GM18502 (cell line): ENCODE measurements around the gene KCTD7.
"Not testable (repeated sequence)": the region's sequence is repeated elsewhere in the genome, so short reads cannot be mapped to it uniquely, and the experiment has no call there.

ENCODE experiments used
- ATAC-seq: cut with Tn5 transposase; IDR thresholded peaks from one replicate; pipeline ENCODE4 v1.9.1; 2021; ENCODE audit warnings: mild to moderate bottlenecking; ENCODE audit not compliant: unreplicated experiment, poor library complexity

The KCTD7 gene

GRCh38 chr7:66673124-66673640 lies 44.5 kb downstream of the KCTD7 start:
- ATAC-seq, result not testable (repeated sequence)

DNA sequence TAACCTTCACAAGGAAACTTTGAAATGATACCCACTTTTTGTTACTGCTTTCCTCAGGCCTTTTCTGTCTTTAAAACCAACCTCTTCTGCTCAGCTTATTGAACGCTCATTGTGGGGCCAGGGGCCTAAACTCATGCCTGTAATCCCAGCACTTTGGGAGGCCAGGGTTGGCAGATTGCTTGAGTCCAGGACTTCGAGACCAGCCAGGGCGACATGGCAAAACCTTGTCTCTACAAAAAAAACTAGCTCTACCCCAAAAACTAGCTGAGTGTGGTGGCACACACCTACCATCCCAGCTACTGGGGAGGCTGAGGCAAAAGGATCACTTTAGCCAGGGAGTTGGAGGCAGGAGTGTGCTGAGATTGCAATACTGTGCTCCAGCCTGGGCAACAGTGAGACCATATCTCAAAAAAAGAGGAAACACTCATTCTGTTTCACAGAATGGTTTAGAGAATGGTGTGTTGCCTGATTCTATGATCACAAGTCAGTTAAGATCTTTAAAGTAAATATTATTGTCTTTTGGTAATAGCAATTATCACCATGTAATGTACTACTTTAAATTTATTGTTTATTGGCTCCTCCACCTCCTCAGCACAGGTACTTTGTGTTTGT lies 51.1 kb downstream of the KCTD7 start:
- ATAC-seq, result no peak

- peak; percentile 93 for ATAC-seq
These were observed 53.0 kb downstream of the KCTD7 start for GRCh38 chr7:66681491-66682349.

DNA sequence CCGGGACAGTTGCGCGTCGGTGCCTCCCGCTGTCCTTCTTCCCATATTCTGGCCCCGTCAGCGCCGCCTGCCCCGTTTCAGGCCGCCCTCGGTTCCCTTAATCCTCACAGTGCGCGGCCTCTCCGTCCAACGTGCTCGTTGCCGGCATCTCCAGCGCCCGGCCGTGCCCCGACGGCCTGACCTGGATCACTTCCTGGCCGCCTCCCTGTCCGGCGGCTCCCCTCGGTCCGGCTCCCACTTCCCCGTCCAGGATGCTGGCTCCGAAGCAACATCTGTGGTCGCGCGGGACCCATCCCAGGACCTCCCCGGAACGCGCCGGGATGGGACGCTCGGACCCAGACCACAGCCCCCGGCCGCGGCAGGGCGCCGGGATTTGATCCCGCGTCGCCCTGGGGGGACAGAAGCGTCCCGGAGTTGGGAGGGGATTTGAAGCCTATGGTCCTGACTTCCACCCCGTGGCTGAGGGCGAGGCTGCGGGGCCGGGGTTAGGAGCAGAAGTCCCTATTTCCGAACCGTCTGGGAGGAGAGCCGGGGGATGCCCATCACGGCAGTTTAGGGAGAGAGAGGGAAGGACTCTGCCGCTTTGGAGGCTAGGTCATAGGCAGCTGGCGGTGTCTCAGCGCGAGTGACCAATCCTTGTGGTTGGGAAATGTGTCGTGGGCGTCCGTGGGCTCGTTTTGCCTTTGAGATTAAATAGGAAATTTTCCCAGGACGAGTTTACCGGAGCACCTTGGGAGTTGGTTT lies 53.8 kb downstream of the KCTD7 start:
- ATAC-seq, result peak; percentile 27

DNA sequence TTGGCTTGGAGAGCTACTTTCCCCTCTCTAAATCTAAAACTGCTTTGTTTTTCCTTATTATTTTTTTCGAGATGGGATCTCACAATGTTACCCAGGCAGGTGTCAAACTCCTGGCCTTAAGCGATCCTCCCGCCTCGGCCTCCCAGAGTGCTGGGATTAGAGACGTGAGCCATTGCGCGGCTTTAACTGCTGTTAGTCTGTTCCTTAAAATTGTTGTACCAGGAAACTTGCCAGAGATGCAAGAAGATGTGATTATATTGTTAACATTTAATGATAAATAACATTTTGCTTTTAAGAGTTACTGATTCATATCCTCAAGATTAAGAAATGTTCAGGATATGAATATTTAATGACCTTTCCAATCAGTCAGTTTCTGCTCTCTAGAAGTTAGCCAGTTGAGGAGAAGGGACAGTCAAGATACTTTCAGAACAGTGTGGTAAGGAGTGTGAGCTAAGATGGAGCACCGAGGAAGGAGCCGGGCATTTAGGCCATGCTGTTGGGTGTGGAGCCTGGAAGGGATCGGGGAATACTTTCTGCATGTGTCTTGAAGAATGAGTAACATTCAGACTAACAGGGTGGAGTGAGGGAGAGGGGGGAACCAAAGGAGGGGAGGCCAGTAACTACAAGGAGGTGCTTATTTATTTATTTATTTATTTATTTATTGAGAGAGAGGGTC lies 54.6 kb downstream of the KCTD7 start:
- ATAC-seq, result not testable (repeated sequence)

- ATAC-seq, result no peak
These were observed 55.1 kb downstream of the KCTD7 start for GRCh38 chr7:66683770-66684123.

- not testable (repeated sequence) for ATAC-seq
These were observed 57.0 kb downstream of the KCTD7 start for GRCh38 chr7:66685663-66686062.

GRCh38 chr7:66687186-66687585 lies 58.5 kb downstream of the KCTD7 start:
- no peak for ATAC-seq

- ATAC-seq, result not testable (repeated sequence)
These were observed 59.0 kb downstream of the KCTD7 start for GRCh38 chr7:66687672-66688071.

DNA sequence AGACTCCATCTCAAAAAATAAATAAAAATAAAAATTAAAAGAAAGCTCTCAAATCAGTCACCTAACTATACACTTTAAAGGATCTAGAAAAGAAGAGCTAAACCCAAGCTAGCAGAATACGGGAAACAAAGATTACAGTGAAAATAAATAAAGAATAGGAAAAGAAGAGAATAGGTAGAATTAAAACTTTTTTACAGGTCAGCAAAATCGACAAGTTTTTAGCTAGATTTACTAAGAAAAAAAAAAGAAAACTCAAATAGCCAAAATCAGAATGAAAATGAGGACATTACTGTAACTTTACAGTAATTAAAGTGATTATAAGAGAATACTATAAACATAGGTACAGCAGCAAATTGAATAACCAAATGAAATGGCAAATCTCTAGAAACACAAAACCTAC lies 60.4 kb downstream of the KCTD7 start:
- ATAC-seq, result no peak

GRCh38 chr7:66693331-66693730 lies 64.7 kb downstream of the KCTD7 start:
- no peak for ATAC-seq
